Activated T-helper 17 cell treated with anti-CD3 and anti-CD28 coated beads, Interleukin-2, amount 50 U/mL, for 72 hours (primary cell): ENCODE results near the gene OR5K3. TPM values are rescaled to one million over a fixed set of nuclear protein-coding genes. Genes with fewer than 3 reads are reported as not detected.
"Not testable (repeated sequence)": the region's sequence is repeated elsewhere in the genome, so short reads cannot be mapped to it uniquely, and the experiment has no call there.

Experiments used
- ATAC-seq: fragments of 150-1000 bp; cut with Tn5 transposase; replicated peaks from 2 replicates; pipeline ENCODE4 v1.10.0; 2021; ENCODE audit warnings: mild to moderate bottlenecking, moderate library complexity
- H3K27ac Mint-ChIP-seq: one replicate; pipeline ENCODE4 v1.8.0; 2022; ENCODE audit warnings: mixed read lengths
- H3K27me3 Mint-ChIP-seq: one replicate; pipeline ENCODE4 v1.8.0; 2022; ENCODE audit warnings: mixed read lengths
- H3K36me3 Mint-ChIP-seq: one replicate; pipeline ENCODE4 v1.8.0; 2022; ENCODE audit warnings: low read depth, mild to moderate bottlenecking, mixed read lengths
- H3K4me1 Mint-ChIP-seq: one replicate; pipeline ENCODE4 v1.8.0; 2022; ENCODE audit warnings: mixed read lengths
- H3K4me3 Mint-ChIP-seq: one replicate; pipeline ENCODE4 v1.8.0; 2022; ENCODE audit warnings: mild to moderate bottlenecking, mixed read lengths
- H3K9me3 Mint-ChIP-seq: one replicate; pipeline ENCODE4 v1.8.0; 2022; ENCODE audit warnings: mixed read lengths
- total RNA-seq, 2 donors: library from RNA; stranded (reverse); gene quantifications; one replicate each; pipeline ENCODE4 v1.2.3, GENCODE V29; 2022

Gene OR5K3
- total RNA-seq, 2 donors from 2014 or later = not detected

DNA sequence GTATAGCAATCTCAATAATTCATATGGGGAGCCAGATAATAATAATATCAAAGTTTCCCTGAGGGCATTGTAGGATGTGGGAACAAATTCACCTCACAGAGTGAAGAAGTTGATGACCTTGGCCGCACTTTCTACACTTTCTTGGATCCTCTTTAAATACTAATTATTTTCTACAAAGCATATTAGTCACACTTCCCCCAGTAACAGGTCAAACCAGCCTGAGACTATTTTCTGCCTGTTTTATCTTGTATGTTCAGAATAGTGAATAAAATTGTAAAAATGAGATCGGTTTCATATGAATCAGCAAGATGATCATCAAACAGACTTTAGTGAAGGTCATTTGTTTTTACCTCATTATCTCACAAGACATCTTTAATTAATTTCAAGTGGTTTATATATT lies 2.3 kb upstream of the OR5K3 start:
- Mint-ChIP-seq H3K27ac (no peak overlapping the region), H3K27me3 (peaks cover 11% of the 10 kb centered on the region), H3K4me3 (no peak overlapping the region), H3K4me1 (no peaks in the 10 kb centered on the region), H3K9me3 (peaks cover 3% of the 10 kb centered on the region), H3K36me3 (no peaks in the 10 kb centered on the region)
- ATAC-seq = no peak

DNA sequence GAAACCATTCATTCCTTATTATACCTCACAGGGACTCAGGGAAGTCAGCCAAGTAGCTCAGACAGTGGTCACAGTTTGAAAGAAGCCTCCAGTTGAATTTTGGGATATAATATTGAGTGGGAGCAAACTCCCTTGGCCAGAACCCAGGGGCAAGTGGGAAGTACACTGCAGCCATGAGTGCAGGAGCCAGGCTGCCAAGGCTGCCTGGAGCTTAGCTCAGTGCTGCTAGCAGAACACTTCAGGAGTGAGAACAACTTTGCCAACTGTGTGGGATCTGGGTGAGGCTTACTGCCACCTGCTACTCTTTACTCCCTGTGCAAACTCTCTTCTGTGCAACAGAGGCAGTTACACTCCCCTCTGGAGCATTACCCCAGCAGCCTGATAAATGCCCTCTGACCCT lies 4.6 kb downstream of the OR5K3 start:
- no peak overlapping the region for H3K27ac Mint-ChIP-seq
- H3K9me3 Mint-ChIP-seq = peaks cover 4% of the 10 kb centered on the region
- no peak for ATAC-seq
- H3K36me3 Mint-ChIP-seq = no peaks in the 10 kb centered on the region
- no peak overlapping the region for H3K4me3 Mint-ChIP-seq
- H3K4me1 Mint-ChIP-seq = no peaks in the 10 kb centered on the region
- no peaks in the 10 kb centered on the region for H3K27me3 Mint-ChIP-seq

DNA sequence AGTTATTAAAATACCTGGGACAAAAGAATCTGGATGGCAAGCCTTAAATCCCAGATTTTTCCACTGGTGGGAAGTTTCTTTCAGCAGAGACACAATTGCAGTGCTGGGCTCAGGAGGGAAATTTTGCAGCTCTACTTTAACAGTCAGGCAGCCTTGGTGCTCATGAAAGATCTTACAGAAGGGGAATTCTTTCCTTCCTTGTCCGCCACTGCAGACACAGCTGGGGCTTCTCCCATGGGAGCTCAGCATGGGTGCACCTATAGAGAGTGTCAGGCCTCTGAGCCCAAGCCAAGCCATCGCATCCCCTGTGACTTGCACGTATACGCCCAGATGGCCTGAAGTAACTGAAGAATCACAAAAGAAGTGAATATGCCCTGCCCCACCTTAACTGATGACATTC lies 6.0 kb downstream of the OR5K3 start:
- H3K9me3 Mint-ChIP-seq, H3K27me3 Mint-ChIP-seq, H3K27ac Mint-ChIP-seq, H3K36me3 Mint-ChIP-seq, H3K4me3 Mint-ChIP-seq, ATAC-seq, H3K4me1 Mint-ChIP-seq: not testable (repeated sequence)

DNA sequence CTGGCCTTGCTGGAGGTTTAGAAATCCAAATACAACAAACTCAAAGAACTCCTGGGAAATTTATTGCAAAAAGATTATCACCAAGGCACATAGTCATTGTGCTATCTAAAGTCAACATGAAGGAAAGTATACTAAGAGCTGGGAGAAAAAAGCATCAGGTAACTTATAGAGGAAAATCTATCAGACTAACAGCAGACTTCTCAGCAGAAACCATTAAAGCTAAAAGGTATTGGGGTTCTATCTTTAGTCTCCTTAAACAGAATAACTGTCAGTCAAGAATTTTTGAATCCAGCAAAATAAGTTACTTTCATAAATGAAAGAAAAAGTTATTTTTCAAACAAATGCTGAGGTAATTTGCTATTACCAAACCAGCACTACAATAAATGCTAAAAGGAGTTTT lies 8.0 kb downstream of the OR5K3 start:
- ATAC-seq = no peak
- H3K9me3 Mint-ChIP-seq = peaks cover 18% of the 10 kb centered on the region
- H3K27me3 Mint-ChIP-seq = no peaks in the 10 kb centered on the region
- no peak overlapping the region for H3K27ac Mint-ChIP-seq
- no peaks in the 10 kb centered on the region for H3K4me1 Mint-ChIP-seq
- H3K4me3 Mint-ChIP-seq = no peak overlapping the region
- no peaks in the 10 kb centered on the region for H3K36me3 Mint-ChIP-seq

DNA sequence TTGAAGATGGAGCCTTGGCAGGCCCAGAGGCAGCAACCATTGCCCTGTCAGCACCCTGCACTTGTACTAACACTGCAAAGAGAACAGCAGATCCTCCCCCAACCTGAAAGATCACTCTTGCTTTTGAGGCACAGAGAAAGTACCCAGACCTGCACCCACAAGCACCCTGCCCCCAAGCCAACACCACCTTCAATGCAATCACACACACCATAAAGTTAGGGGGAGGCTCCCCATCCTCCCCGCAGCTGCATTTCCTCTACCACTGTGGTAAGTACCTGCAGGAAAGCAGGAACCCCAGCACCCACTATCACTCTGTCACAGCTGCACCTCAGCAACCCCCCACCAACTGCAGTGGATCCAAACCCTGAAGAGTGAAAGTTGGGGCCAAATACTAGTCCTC lies 12.0 kb downstream of the OR5K3 start:
- H3K36me3 Mint-ChIP-seq = no peaks in the 10 kb centered on the region
- H3K9me3 Mint-ChIP-seq = peaks cover 34% of the 10 kb centered on the region
- no peak overlapping the region for H3K27ac Mint-ChIP-seq
- H3K4me1 Mint-ChIP-seq = no peaks in the 10 kb centered on the region
- H3K4me3 Mint-ChIP-seq = no peak overlapping the region
- no peaks in the 10 kb centered on the region for H3K27me3 Mint-ChIP-seq
- ATAC-seq = no peak

DNA sequence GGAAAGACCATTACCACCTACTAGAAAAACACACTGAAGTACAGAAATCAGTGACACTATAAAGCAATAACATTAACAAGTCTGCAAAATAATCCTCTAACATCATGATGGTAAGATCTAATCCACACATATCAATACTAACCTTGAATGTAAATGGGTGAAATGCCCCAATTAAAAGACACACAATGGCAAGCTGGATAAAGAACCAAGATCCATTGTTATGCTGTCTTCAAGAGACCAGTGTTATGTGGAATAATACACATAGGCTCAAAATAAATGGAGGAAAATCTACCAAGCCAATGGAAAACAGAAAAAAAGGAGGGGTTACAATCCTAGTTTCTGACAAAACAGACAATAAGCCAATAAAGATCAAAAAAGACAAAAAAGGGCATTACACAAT lies 13.5 kb downstream of the OR5K3 start:
- Mint-ChIP-seq H3K4me3 (no peak overlapping the region), H3K4me1 (no peaks in the 10 kb centered on the region), H3K36me3 (no peaks in the 10 kb centered on the region), H3K9me3 (peaks cover 34% of the 10 kb centered on the region), H3K27ac (no peak overlapping the region), H3K27me3 (no peaks in the 10 kb centered on the region)
- no peak for ATAC-seq

DNA sequence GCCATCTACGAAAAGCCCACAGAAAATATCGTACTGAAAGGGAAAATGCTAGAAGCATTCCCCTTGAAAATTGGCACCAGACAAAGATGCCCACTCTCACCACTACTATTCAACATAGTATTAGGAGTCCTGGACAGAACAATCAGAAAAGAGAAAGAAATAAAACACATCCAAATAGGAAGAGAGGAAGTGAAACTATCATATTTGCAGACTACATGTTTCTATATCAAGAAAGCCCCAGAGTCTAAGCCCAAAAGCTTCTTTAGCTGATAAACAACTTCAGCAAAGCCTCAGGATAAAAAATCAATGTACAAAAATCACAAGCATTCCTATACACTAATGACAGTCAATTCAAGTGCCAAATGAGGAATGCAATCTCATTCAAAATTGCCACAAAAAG lies 15.6 kb downstream of the OR5K3 start:
- H3K36me3 Mint-ChIP-seq = no peaks in the 10 kb centered on the region
- peaks cover 34% of the 10 kb centered on the region for H3K9me3 Mint-ChIP-seq
- H3K27ac Mint-ChIP-seq = no peak overlapping the region
- H3K4me3 Mint-ChIP-seq = no peak overlapping the region
- no peaks in the 10 kb centered on the region for H3K4me1 Mint-ChIP-seq
- H3K27me3 Mint-ChIP-seq = no peaks in the 10 kb centered on the region
- no peak for ATAC-seq

DNA sequence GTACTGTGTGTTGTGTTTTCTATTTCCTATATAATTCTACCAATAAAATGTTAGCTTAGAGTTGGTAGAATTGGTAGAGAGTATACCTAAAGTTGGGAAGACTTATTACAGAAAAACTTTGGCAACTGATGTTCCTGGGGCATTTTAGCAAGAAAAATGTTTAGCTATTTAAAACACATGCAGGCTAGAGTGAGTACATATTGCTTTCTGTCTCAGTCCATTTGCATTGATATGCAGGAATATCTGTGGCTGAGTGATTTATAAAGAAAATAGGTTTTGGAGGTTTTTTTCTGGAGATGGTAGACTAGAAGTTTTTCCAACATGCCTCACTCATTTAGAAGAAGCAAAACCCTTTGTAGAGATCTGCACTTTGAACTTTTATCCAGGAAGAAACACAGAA lies 42.1 kb downstream of the OR5K3 start:
- no peaks in the 10 kb centered on the region for H3K4me1 Mint-ChIP-seq

DNA sequence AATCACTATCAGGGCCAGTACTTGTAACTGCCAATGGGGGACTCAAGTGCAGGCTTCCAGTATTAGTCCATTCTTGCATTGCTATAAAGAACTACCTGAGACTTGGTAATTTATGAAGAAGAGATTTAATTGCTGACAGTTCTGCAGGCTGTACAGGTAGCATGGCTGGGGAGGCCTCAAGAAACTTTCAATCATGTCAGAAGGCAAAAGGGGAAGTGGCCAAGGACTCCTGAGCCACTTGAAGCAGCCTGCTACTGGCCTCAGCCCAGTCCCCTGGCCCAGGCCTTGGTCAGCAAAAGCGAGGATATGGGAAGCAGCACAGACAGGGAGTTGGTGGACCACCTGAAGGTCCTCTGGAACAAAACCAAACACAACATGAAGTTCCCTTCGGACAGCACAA lies 43.3 kb downstream of the OR5K3 start:
- Mint-ChIP-seq H3K4me3 (no peak overlapping the region), H3K27ac (no peak overlapping the region), H3K27me3 (no peaks in the 10 kb centered on the region), H3K4me1 (no peaks in the 10 kb centered on the region), H3K9me3 (peaks cover 19% of the 10 kb centered on the region), H3K36me3 (no peaks in the 10 kb centered on the region)
- no peak for ATAC-seq

More for the DNA sequence above, 42.1 kb downstream of the OR5K3 start:
- Mint-ChIP-seq H3K27me3 (no peaks in the 10 kb centered on the region), H3K4me3 (no peak overlapping the region), H3K36me3 (no peaks in the 10 kb centered on the region), H3K9me3 (peaks cover 23% of the 10 kb centered on the region), H3K27ac (no peak overlapping the region)
- ATAC-seq = no peak

DNA sequence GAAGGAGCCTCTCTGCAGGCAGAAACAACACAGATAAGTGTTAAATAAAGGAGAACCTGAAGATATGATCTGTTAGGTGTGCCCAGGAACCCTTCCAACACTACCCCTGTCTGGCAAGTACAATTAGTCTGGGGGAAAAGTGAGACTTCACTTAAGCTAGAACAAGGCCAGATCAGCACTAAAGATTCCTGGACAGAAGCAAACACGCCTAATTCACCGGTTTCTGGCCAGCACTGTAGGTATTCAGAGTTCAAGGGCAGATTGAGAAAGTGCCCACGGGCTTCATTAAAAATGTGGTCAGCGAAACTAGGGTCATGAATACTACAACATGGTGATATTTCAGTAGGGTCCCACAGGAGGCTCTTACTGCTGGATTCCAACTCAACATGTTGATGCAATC lies 43.9 kb downstream of the OR5K3 start:
- peaks cover 13% of the 10 kb centered on the region for H3K9me3 Mint-ChIP-seq

DNA sequence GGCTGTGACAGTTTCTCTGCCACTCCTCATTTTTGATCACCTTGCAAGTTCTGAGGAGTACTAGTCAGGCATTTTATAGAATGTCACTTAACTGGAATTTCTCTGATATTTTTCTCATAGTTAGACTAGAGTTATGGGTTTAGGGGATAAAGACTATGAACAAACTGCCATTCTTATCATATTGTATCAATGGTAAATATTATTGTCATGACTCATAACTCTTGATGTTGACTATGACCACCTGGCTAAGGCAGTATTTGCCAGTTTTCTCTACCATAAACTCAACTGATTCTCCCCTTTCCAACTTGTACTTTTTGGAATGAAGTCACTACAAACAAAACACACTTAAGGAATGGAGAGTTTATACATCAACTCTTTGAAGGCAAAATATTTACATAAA lies 49.8 kb downstream of the OR5K3 start:
- Mint-ChIP-seq H3K9me3 (no peaks in the 10 kb centered on the region), H3K4me1 (no peaks in the 10 kb centered on the region), H3K4me3 (no peak overlapping the region), H3K36me3 (no peaks in the 10 kb centered on the region), H3K27me3 (no peaks in the 10 kb centered on the region), H3K27ac (no peak overlapping the region)
- no peak for ATAC-seq

More for the DNA sequence above, 43.9 kb downstream of the OR5K3 start:
- no peaks in the 10 kb centered on the region for H3K36me3 Mint-ChIP-seq
- H3K27me3 Mint-ChIP-seq = no peaks in the 10 kb centered on the region
- H3K4me3 Mint-ChIP-seq = no peak overlapping the region
- no peak for ATAC-seq
- H3K4me1 Mint-ChIP-seq = no peaks in the 10 kb centered on the region
- no peak overlapping the region for H3K27ac Mint-ChIP-seq

Other genes with a start within 250 kb of the OR5K3 start
- not detected for gene OR5H14, start 243.2 kb upstream of the OR5K3 start, total RNA-seq
- gene OR5H15, start 224.0 kb upstream of the OR5K3 start, total RNA-seq = not detected
- not detected for gene OR5H6, start 126.4 kb upstream of the OR5K3 start, total RNA-seq
- gene OR5H2, start 108.2 kb upstream of the OR5K3 start, total RNA-seq = not detected
- not detected for gene OR5K4, start 36.8 kb upstream of the OR5K3 start, total RNA-seq
- gene OR5K1, start 72.5 kb downstream of the OR5K3 start, total RNA-seq = under 1 TPM in 1 of 2 donors, not detected in 1; 0.24 TPM
- gene OR5K2, start 107.0 kb downstream of the OR5K3 start, total RNA-seq = not detected
- 100 to 1,000 TPM; 300 to 381 TPM for gene CLDND1, start 132.2 kb downstream of the OR5K3 start, total RNA-seq
- gene GPR15, start 141.3 kb downstream of the OR5K3 start, total RNA-seq = 10 to 100 TPM; 24.0 to 52.1 TPM
- 10 to 100 TPM; 64.2 to 75.9 TPM for gene CPOX, start 202.9 kb downstream of the OR5K3 start, total RNA-seq